DND-41 (cell line): ENCODE measurements around the gene TCF7L2.

ENCODE experiments used
- CTCF ChIP-seq: IDR thresholded peaks from 2 replicates; pipeline ENCODE4 v1.5.1; 2012; ENCODE audit warnings: borderline replicate concordance, low read length, moderate library complexity, mild to moderate bottlenecking; ENCODE audit not compliant: poor library complexity, severe bottlenecking; ENCODE audit errors: extremely low read depth
- EZH2 ChIP-seq: IDR thresholded peaks from 3 replicates; pipeline ENCODE4 v1.6.1; 2012; ENCODE audit warnings: borderline replicate concordance, low read depth, mild to moderate bottlenecking, moderate library complexity, low read length, inconsistent platforms; ENCODE audit not compliant: severe bottlenecking

GRCh38 chr10:112949143-112949823 lies 764 bp upstream of the TCF7L2 start:
- TF ChIP-seq EZH2 (no peak), CTCF (no peak)
